H1 (cell line): ENCODE measurements around the gene LYAR. TPM values are rescaled to one million over a fixed set of nuclear protein-coding genes. Genes with fewer than 3 reads are reported as not detected.

Experiments used
- EZH2 ChIP-seq: fragments of 200-600 bp; sonication (generic); IDR thresholded peaks from 2 replicates; pipeline ENCODE4 v1.7.1; 2012; ENCODE audit warnings: low read depth, mild to moderate bottlenecking, moderate library complexity, low read length, inconsistent platforms; ENCODE audit not compliant: severe bottlenecking
- polyA plus RNA-seq, 7 experiments: library from polyadenylated mRNA; depleted of rRNA in 3 of 7; stranded (reverse) in 5 of 7; unstranded in 2 of 7; fragments of >200 nt in 5 of 7; fragments of 200-250 nt in 2 of 7; gene quantifications; 1 replicate in 5 of 7; 2 replicates in 1 of 7; 4 replicates in 1 of 7; pipeline versions ENCODE4 v1.2.1 to v1.2.3, GENCODE V29; 2011 to 2013; ENCODE audit warnings: missing spikeins in 2 of 7, mixed read lengths in 2 of 7
- total RNA-seq: library from RNA; stranded (reverse); fragmentation: NEBNext Ultra II Directional; extraction: Animal tissue kit (Norgen Biotek cat#: 25700); gene quantifications from 2 replicates; pipeline ENCODE4 v1.2.1, GENCODE V29; 2021
- TF ChIP-seq, protein P1 (sequence below), 3 experiments: IDR thresholded peaks; 1 replicate in 2 of 3; 2 replicates in 1 of 3; pipeline versions ENCODE4 v1.5.1 to v1.6.1; 2011; ENCODE audit warnings: low read length in 3 of 3, mild to moderate bottlenecking in 3 of 3, inconsistent platforms in 2 of 3, low read depth in 1 of 3, moderate library complexity in 1 of 3; ENCODE audit not compliant: insufficient read depth in 1 of 3; ENCODE audit errors: control extremely low read depth in 1 of 3
- TF ChIP-seq, protein P2 (sequence below): IDR thresholded peaks from 2 replicates; pipeline ENCODE4 v1.6.1; 2012; ENCODE audit warnings: low read length, inconsistent platforms

The LYAR gene
- total and polyA plus RNA-seq, 2 of the 8 experiments (the other 6 are each of a cell fraction or from before 2014, with no cell fraction given) = 6.5 to 46.9 TPM

DNA sequence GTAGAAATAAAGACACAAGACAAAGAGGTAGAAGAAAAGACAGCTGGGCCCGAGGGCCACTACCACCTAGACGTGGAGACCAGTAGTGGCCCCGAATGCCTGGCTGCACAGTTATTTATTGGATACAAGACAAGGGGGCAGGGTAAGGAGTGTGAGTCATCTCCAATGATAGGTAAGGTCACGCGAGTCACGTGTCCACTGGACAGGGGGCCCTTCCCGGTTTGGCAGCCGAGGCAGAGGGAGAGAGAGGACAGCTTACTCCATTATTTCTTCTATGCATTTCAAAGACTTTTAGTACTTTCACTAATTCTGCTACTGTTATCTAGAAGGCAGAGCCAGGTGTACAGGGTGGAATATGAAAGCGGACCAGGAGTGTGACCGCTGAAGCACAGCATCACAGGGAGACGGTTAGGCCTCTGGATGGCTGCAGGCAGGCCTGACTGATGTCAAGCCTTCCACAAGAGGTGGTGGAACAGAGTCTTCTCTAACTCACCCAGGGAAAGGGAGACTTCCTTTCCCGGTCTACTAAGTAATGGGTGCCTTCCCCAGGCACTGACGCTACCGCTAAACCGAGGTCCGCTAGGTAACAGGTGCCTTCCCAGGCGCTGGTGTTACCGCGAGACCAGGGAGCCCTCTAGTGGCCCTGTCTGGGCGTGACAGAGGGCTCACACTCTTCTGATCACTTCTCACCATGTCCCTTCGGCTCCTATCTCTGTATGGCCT lies 45.0 kb upstream of the LYAR start (continued):
- TF ChIP-seq, protein P1, sequence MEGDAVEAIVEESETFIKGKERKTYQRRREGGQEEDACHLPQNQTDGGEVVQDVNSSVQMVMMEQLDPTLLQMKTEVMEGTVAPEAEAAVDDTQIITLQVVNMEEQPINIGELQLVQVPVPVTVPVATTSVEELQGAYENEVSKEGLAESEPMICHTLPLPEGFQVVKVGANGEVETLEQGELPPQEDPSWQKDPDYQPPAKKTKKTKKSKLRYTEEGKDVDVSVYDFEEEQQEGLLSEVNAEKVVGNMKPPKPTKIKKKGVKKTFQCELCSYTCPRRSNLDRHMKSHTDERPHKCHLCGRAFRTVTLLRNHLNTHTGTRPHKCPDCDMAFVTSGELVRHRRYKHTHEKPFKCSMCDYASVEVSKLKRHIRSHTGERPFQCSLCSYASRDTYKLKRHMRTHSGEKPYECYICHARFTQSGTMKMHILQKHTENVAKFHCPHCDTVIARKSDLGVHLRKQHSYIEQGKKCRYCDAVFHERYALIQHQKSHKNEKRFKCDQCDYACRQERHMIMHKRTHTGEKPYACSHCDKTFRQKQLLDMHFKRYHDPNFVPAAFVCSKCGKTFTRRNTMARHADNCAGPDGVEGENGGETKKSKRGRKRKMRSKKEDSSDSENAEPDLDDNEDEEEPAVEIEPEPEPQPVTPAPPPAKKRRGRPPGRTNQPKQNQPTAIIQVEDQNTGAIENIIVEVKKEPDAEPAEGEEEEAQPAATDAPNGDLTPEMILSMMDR (IDR thresholded peaks at IDR 0.05; ENCODE audit: control extremely low read depth in 1 of 3, insufficient read depth in 1 of 3, low read depth in 1 of 3, low read length in 3 of 3) = peak; percentile 75 to 82 (median 78)
- TF ChIP-seq EZH2 = no peak
- TF ChIP-seq, protein P2, sequence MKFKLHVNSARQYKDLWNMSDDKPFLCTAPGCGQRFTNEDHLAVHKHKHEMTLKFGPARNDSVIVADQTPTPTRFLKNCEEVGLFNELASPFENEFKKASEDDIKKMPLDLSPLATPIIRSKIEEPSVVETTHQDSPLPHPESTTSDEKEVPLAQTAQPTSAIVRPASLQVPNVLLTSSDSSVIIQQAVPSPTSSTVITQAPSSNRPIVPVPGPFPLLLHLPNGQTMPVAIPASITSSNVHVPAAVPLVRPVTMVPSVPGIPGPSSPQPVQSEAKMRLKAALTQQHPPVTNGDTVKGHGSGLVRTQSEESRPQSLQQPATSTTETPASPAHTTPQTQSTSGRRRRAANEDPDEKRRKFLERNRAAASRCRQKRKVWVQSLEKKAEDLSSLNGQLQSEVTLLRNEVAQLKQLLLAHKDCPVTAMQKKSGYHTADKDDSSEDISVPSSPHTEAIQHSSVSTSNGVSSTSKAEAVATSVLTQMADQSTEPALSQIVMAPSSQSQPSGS = no peak
